K562 (cell line): ENCODE measurements around the gene COASY. TPM values are rescaled to one million over a fixed set of nuclear protein-coding genes. Genes with fewer than 3 reads are reported as not detected.
"Not testable (repeated sequence)": the region's sequence is repeated elsewhere in the genome, so short reads cannot be mapped to it uniquely, and the experiment has no call there.

Experiments used
- CREB1 ChIP-seq, 2 experiments: sonication (generic) in 1 of 2; formaldehyde crosslinking in 1 of 2; IDR thresholded peaks; 2 replicates each; pipeline versions ENCODE4 v1.6.1 to v1.8.0; 2012 to 2022; ENCODE audit warnings: inconsistent platforms in 1 of 2, mild to moderate bottlenecking in 1 of 2, missing genetic modification reagents in 1 of 2, moderate library complexity in 1 of 2
- DACH1 ChIP-seq: fragments of 450-650 bp; IDR thresholded peaks from 2 replicates; pipeline ENCODE4 v1.6.1; 2018; ENCODE audit not compliant: partially characterized antibody
- HDAC1 ChIP-seq, 2 experiments: fragments of 450-650 bp; IDR thresholded peaks; 2 replicates each; pipeline ENCODE4 v1.6.1; 2016 to 2017; ENCODE audit warnings: inconsistent platforms in 1 of 2, mild to moderate bottlenecking in 1 of 2, moderate library complexity in 1 of 2
- MNT ChIP-seq, 2 experiments: fragments of 450-650 bp; conservative IDR thresholded peaks; 2 replicates each; pipeline ENCODE4 v1.6.1; 2017; ENCODE audit warnings: mild to moderate bottlenecking in 2 of 2, moderate library complexity in 2 of 2
- NFIC ChIP-seq: fragments of 450-650 bp; IDR thresholded peaks from 2 replicates; pipeline ENCODE4 v1.6.1; 2017; ENCODE audit warnings: mild to moderate bottlenecking, inconsistent platforms
- NKRF ChIP-seq: fragments of 450-650 bp; IDR thresholded peaks from 2 replicates; pipeline ENCODE4 v1.6.1; 2016; ENCODE audit warnings: borderline replicate concordance
- SAP30 ChIP-seq: fragments of 200-600 bp; sonication (generic); IDR thresholded peaks from 2 replicates; pipeline ENCODE4 v1.6.1; 2012; ENCODE audit warnings: borderline replicate concordance, low read depth, mild to moderate bottlenecking, moderate library complexity, low read length, control low read depth, inconsistent platforms; ENCODE audit not compliant: insufficient read depth, poor library complexity, severe bottlenecking
- SMARCE1 ChIP-seq: fragments of 450-650 bp; IDR thresholded peaks from 2 replicates; pipeline ENCODE4 v1.7.1; 2016; ENCODE audit warnings: mild to moderate bottlenecking
- polyA plus RNA-seq, 8 experiments: library from polyadenylated mRNA; depleted of rRNA in 4 of 8; stranded (reverse) in 5 of 8; unstranded in 3 of 8; fragments of >200 nt; fragmentation: Nextera tagmentation in 2 of 8; fragmentation: Illumina TruSeq in 1 of 8; extraction: Ambion mirVana in 2 of 8; extraction: Trizol in 1 of 8; gene quantifications; 2 replicates each; pipeline versions ENCODE4 v1.2.1 to v1.2.3, GENCODE V29; 2011 to 2014; ENCODE audit warnings: inconsistent platforms in 1 of 8, missing spikeins in 1 of 8
- total RNA-seq, 7 experiments: library from RNA; depleted of rRNA in 6 of 7; stranded (reverse); fragments of >200 nt in 6 of 7; fragmentation: Illumina TruSeq in 2 of 7; extraction: Trizol in 2 of 7; gene quantifications; 2 replicates each; pipeline versions ENCODE4 v1.2.1 to v1.2.3, GENCODE V29; 2011 to 2021; ENCODE audit warnings: low replicate concordance in 1 of 7

Gene COASY
- total and polyA plus RNA-seq, 9 of the 15 experiments (the other 6 are each of a cell fraction or from before 2014, with no cell fraction given), result 25.4 to 175 (median 62.3) TPM

GRCh38 chr17:42609814-42610801 is 48.2 kb downstream of the COASY start (continued):
- 0 out of 2 replicates have a peak, but pooled peaks have one; percentile 41 for TF ChIP-seq NKRF
- peak; percentile 36 for TF ChIP-seq SAP30
- TF ChIP-seq MNT (conservative IDR thresholded peaks at IDR 0.05), result peak in 1 of 2 experiments; percentile 4; a peak in 1 of 4 replicates
- peak; percentile 17 for TF ChIP-seq DACH1
- TF ChIP-seq NFIC, result peak; percentile 46; the same call in 1 of the 2 replicates
- peak in 1 of 2 experiments; percentile 67; a peak in 1 of 4 replicates for TF ChIP-seq HDAC1 (IDR thresholded peaks at IDR 0.05)
- TF ChIP-seq SMARCE1, result peak; percentile 60; the same call in 1 of the 2 replicates
- TF ChIP-seq CREB1 (IDR thresholded peaks at IDR 0.05), result not testable (repeated sequence)
- TF ChIP-seq CREB1 (CRISPR knock-in tag; IDR thresholded peaks at IDR 0.05), result 0 out of 2 replicates have a peak, but pooled peaks have one; percentile 16
